Mucosa of stomach (tissue), 1 donor: ENCODE measurements around the gene HNF1B.

ENCODE experiments used
- H3K27me3 ChIP-seq: one replicate; pipeline ENCODE4 v1.7.0; 2013; ENCODE audit warnings: mild to moderate bottlenecking, low read length; ENCODE audit not compliant: control insufficient read depth, insufficient read depth
- H3K36me3 ChIP-seq: one replicate; pipeline ENCODE4 v1.7.0; 2013; ENCODE audit warnings: low read length; ENCODE audit not compliant: control insufficient read depth, insufficient read depth
- H3K4me1 ChIP-seq: one replicate; pipeline ENCODE4 v1.7.0; 2013; ENCODE audit warnings: mild to moderate bottlenecking, low read length; ENCODE audit not compliant: control insufficient read depth, insufficient read depth
- H3K4me3 ChIP-seq: one replicate; pipeline ENCODE4 v1.7.0; 2013; ENCODE audit warnings: low read length
- H3K9ac ChIP-seq: one replicate; pipeline ENCODE4 v1.7.0; 2013; ENCODE audit warnings: mild to moderate bottlenecking, low read length, moderate library complexity
- H3K9me3 ChIP-seq: one replicate; pipeline ENCODE4 v1.7.0; 2013; ENCODE audit warnings: mild to moderate bottlenecking, low read length, moderate library complexity; ENCODE audit not compliant: control insufficient read depth
- donor health status: Pancreatic carcinoma.

The HNF1B gene

DNA sequence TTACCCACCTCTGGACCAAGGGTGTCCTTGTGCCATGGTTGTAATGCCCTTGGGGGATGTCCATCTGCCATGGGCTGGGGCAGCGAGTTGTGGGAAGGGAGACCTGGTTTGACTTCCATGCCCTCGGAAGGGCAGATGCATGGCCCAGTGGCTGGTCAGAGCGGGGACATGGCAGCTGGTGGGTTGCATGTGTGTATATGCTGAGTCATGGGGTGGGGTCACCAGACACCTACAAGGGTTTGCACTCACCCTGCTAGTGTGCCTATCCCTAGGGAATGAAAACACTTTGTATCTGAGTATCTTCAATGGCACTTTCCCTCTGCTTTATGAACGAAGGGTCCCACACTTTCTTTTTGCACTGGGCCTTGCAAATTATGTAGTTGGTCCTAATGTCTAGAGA lies 10.6 kb upstream of the HNF1B start:
- Histone ChIP-seq H3K9me3 (no peaks in the 10 kb centered on the region), H3K4me3 (no peak overlapping the region), H3K9ac (no peak overlapping the region), H3K36me3 (no peaks in the 10 kb centered on the region), H3K4me1 (peaks cover 4% of the 10 kb centered on the region), H3K27me3 (peaks cover 3% of the 10 kb centered on the region)

DNA sequence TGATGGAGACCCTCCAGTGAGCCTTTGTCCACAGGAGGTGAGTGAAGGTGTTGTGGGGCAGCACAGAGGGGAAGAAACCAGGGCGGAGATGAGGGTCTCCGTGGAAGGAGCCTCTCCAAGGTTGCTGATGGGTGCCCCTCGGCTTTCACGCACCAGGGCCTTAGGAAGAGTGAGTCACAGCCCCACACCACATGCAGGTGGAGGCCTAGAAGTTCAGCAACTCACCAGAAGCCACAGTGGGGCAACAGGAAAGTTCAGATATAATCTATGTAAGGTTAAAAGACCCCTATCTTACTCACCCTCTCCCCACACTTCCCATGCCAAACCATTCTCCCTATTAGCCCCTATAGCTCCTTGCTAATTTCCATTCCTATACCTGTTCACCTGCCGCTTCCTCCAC lies 9.5 kb upstream of the HNF1B start:
- no peak overlapping the region for H3K4me3 ChIP-seq
- no peaks in the 10 kb centered on the region for H3K9me3 ChIP-seq
- peaks cover 4% of the 10 kb centered on the region for H3K4me1 ChIP-seq
- peaks cover 2% of the 10 kb centered on the region for H3K27me3 ChIP-seq
- no peaks in the 10 kb centered on the region for H3K36me3 ChIP-seq
- H3K9ac ChIP-seq = no peak overlapping the region

DNA sequence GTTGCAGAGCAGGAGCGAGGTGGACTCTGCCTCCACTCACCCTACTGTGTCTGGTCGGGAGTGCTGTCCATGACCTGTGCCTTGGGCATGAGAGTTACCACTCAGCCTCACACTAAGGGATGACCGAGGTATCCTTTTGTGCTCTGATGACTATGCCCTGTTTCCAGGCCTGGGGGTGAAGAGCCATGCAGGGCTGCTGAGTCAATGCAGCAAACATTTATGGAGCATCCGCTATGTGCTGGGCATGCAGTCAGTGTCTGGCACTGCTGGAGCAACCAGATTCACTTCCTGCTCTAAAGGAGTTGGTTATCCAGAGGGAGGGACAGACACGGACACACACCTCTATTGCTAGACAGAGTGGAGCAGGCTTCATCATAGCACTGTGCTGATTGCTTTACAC lies 7.6 kb upstream of the HNF1B start:
- Histone ChIP-seq H3K27me3 (no peaks in the 10 kb centered on the region), H3K4me3 (no peak overlapping the region)

DNA sequence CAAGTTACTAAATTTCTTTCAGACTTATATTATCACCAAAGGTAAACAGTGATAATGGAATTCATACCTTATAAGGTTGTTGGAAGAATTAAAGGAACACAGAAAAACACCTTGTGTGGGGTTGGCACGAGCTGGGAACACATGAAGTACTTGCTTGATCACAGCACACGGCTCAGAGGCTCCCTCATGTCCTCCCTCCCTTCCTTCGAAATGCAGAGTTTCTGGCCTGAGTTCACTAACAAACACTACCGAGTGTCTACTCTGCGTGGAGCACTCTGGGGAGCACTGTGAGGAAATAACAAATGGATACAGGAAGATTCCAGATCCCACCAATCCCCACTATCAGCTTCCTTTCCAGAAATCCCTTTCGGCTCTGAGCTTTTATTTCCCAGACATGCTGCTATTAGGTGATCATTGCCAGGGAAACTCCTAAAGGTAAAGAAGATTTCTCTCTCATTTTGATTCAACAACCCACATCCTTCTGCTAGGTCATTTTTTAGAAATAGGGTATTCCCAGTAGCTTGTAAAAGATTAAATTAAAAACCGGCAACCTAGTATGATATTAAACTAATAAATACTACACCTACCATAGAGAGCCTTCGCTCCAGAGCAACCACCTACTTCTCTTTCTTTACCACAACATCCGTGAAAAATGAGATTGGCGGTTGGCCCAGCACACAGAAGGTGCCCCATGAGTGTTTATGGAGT lies 6.1 kb upstream of the HNF1B start:
- peaks cover 1% of the 10 kb centered on the region for H3K27me3 ChIP-seq
- no peak overlapping the region for H3K9ac ChIP-seq
- H3K36me3 ChIP-seq = no peaks in the 10 kb centered on the region

More for the DNA sequence above, 7.6 kb upstream of the HNF1B start:
- no peak overlapping the region for H3K9ac ChIP-seq
- peaks cover 4% of the 10 kb centered on the region for H3K4me1 ChIP-seq
- H3K9me3 ChIP-seq = no peaks in the 10 kb centered on the region
- H3K36me3 ChIP-seq = no peaks in the 10 kb centered on the region

DNA sequence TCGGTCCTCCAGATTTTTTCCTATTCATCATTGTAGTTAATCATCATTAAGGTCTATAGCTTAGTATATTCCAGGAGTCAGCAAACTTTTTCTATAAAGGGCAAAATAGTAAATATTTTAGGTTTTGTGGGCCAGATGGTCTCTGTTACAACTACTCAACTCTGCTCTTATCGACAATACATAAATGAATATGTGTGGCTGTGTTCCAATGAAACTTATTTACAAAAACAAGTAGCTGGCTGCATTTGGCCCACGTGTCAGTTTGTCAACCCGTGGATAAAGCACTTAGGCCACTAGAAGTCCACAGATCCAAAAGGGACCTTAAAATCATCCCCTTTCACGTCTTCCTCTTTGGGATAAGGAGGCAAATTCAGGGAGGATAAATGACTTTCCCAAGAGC lies 5.4 kb upstream of the HNF1B start:
- H3K27me3 ChIP-seq = peaks cover 7% of the 10 kb centered on the region
- H3K4me1 ChIP-seq = peaks cover 4% of the 10 kb centered on the region
- H3K36me3 ChIP-seq = no peaks in the 10 kb centered on the region

More for the DNA sequence above, 6.1 kb upstream of the HNF1B start:
- Histone ChIP-seq H3K9me3 (no peaks in the 10 kb centered on the region), H3K4me3 (no peak overlapping the region), H3K4me1 (peaks cover 4% of the 10 kb centered on the region)

DNA sequence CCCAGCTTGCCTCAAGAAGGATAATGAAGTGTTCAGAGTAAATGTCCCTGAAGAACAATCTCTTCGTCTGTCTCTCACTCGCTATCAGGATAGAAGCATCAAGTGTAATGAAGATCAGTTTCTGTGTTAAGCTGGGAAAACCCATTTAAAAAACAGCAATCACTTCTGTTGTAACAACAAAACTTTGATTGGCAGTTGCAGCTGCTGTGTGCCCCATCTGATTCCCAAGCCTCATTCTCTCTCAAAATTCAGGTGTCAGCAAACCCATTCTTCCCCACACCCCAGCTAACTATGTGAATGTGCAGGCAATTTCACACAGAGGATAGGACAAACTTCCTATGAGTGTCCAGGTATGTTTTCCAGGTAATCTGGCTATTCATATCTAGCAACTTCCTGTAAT lies 2.4 kb upstream of the HNF1B start:
- no peak overlapping the region for H3K4me3 ChIP-seq
- H3K9ac ChIP-seq = no peak overlapping the region

More for the DNA sequence above, 5.4 kb upstream of the HNF1B start:
- no peak overlapping the region for H3K4me3 ChIP-seq
- H3K9me3 ChIP-seq = no peaks in the 10 kb centered on the region
- no peak overlapping the region for H3K9ac ChIP-seq

DNA sequence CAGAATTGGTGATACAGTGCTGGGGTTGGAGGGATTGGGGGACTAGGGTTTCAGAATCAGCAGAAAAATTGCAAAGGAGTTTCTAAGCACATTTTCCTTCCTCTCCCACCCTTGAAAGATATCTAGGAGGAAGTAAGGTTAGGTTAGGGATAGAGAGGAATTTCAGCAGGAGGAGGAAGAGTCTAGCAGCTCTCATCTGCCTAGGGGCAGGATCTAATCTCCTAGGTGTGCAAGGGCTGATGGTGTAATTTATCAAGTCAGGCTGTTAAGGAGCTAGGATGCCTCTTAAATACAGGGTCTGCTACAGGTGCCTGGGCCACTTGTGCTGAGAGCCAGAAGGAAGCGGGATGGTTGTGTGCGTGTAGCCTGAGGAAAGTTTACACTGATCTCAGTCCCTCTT lies 1.8 kb upstream of the HNF1B start:
- Histone ChIP-seq H3K27me3 (peaks cover 43% of the 10 kb centered on the region), H3K9ac (peak overlapping the region; percentile 89), H3K9me3 (no peaks in the 10 kb centered on the region), H3K4me1 (peaks cover 19% of the 10 kb centered on the region), H3K4me3 (peak overlapping the region; percentile 66), H3K36me3 (no peaks in the 10 kb centered on the region)

More for the DNA sequence above, 2.4 kb upstream of the HNF1B start:
- peaks cover 37% of the 10 kb centered on the region for H3K27me3 ChIP-seq
- no peaks in the 10 kb centered on the region for H3K36me3 ChIP-seq
- peaks cover 15% of the 10 kb centered on the region for H3K4me1 ChIP-seq
- H3K9me3 ChIP-seq = no peaks in the 10 kb centered on the region

DNA sequence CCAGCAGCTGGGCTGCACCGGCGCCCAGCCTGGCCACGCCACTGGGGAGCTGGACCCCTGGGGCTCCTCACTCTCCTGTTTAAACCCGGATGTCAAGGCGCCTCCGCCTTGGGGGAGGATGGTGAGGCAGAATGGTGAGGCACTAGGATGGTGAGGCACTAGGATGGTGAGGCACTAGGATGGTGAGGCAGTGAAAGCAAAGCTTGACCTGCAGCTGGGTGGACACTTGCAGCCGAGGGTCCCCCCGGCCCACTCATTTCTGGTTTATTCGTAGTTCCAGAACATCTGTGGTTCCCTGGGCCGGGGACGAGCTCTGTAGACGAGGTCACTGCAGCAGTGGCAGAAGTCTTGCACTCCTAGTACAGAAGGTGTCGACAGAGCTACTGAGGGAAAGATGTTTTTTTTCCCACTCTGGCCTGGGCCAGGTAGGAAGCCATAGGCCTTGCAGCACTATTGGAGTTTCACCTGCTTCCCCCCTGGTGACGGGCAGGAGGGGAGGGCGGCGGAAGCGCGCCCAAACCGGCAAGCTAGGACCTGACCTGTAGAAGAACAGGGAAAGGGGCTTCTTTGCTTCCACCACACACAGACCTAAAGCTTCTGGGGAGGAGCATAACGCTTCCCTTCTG lies 1.1 kb upstream of the HNF1B start:
- Histone ChIP-seq H3K9me3 (no peaks in the 10 kb centered on the region), H3K9ac (peak overlapping the region; percentile 89), H3K4me3 (peak overlapping the region; percentile 66), H3K36me3 (no peaks in the 10 kb centered on the region), H3K27me3 (peaks cover 47% of the 10 kb centered on the region), H3K4me1 (peaks cover 21% of the 10 kb centered on the region)

DNA sequence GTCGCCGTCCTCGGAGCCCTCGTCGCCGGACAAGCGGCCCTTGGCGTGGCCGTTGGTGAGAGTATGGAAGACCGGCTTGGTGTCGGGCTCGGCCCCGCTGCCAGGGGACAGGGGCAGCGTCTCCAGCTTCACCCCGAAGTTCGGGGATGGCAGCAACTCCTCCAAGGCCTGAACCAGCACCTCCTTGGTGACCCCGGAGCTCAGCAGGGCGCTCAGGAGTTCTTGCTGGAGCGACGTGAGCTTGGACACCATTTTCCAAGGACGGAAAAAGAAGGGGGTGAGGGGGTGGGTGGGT lies 279 bp downstream of the HNF1B start:
- Histone ChIP-seq H3K4me1 (peaks cover 17% of the 10 kb centered on the region), H3K9me3 (no peaks in the 10 kb centered on the region), H3K36me3 (no peaks in the 10 kb centered on the region), H3K9ac (peak overlapping the region; percentile 89), H3K27me3 (peaks cover 53% of the 10 kb centered on the region), H3K4me3 (peak overlapping the region; percentile 66)

DNA sequence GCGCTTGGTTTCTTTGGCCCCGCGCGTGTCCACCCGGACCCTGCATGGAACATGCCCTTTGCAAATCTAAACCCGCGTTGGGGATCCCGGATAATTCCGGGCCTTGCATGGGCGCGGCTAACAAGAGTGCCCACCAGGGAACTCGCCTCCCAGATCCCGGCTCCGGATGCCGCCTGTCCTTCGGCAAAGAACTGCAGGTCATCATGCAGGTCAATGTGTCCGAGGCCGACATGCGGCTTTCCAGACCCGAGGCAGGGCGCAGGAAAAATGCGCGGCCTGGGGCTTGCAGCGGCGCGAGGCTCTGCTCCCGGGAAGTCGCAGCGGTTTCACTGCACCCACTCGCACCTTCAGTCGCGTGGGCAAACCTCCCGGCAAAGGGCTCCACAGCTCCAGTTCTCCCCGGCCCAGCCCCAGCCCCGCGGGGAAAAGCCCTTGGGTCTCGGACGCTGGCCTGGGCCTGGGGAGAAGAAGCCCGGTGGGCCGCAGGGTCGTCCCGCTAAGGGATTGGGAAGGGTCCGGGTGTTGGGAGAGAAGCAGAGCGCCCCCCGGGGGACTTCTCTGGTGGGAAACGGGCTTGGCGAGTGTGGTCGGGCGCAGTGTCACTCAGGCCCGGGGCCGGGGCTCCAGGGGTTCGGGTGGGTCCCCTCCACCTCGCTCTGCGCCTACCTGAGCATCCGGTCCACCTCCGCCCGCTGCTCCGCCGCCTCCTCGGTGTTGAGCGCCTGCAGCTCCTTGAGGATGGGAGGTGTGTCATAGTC lies 805 bp downstream of the HNF1B start:
- H3K9me3 ChIP-seq = no peaks in the 10 kb centered on the region
- H3K9ac ChIP-seq = peak overlapping the region; percentile 89
- peak overlapping the region; percentile 66 for H3K4me3 ChIP-seq
- H3K36me3 ChIP-seq = no peaks in the 10 kb centered on the region
- peaks cover 22% of the 10 kb centered on the region for H3K4me1 ChIP-seq
- H3K27me3 ChIP-seq = peaks cover 58% of the 10 kb centered on the region

DNA sequence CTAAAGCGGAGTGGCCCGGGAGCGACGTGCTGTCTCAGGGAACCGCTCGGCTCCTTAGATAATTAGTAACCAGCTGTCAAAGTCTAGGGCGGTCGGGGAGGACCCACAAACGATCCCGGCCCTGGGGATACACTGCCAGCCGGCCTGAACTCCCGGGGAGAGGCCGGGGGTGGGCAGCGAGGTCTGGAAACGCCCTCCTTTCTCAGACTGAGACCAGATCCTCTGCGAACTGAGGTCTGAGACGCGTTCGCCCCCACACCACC lies 1.3 kb downstream of the HNF1B start:
- Histone ChIP-seq H3K4me1 (peaks cover 24% of the 10 kb centered on the region), H3K9ac (peak overlapping the region; percentile 89), H3K4me3 (peak overlapping the region; percentile 66), H3K27me3 (peaks cover 59% of the 10 kb centered on the region), H3K36me3 (no peaks in the 10 kb centered on the region), H3K9me3 (no peaks in the 10 kb centered on the region)

DNA sequence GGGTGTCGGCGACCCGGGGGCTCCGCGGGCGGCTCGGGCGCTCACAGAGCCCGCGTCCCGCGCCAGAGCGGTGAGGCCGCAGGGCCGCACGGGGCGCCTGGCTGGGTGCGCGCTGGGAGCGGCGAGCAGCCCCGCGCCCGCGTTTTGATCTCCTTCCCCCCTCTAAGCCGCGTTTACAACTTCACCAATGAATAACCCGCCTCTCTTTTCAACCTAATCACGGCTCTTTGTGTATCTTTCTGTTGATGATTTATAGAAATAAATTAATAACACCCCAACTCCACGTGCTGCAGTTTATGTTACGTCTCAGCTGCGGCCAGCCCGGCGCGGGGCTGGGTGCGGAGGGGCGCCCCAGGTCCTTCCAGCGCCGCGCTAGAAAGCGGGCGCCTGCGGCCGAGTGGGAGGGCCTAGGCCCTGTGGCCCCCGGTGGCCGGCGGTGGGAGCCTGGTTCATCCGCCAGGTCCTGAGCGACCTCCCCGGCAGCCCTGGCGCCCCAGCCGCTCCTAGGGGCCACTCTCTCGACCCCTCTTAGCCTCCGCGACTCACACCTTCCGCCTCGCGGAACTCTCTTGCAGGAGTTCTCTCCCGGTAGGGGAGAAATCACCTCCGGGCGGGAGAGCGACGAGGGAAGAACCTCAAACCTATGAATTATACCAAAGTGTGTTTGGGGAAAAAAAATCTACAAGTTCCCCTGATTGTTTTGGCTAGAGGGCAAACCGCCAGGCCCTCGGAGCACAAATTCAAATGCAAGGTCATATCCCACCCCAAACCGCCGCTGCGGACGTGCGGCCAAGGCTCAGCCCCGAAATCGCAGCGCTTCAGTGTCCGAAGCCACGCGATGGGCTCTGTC lies 1.9 kb downstream of the HNF1B start:
- H3K36me3 ChIP-seq = no peaks in the 10 kb centered on the region
- peaks cover 59% of the 10 kb centered on the region for H3K27me3 ChIP-seq
- H3K9me3 ChIP-seq = no peaks in the 10 kb centered on the region
- peaks cover 24% of the 10 kb centered on the region for H3K4me1 ChIP-seq
- peak overlapping the region; percentile 89 for H3K9ac ChIP-seq
- H3K4me3 ChIP-seq = peak overlapping the region; percentile 66
